BJ (cell line): ENCODE measurements around the gene YOD1. TPM values are rescaled to one million over a fixed set of nuclear protein-coding genes. Genes with fewer than 3 reads are reported as not detected.

Experiments used
- CTCF ChIA-PET: fragments of 350-600 bp; formaldehyde crosslinking; extraction: SDS; loops from one replicate; lab custom pipeline; 2021; ENCODE audit warnings: antibody characterized with exemption, inconsistent platforms; lab: Yijun Ruan, JAX
- POLR2A ChIA-PET: fragments of 300-600 bp; sonication (Branson Sonifier 250); formaldehyde crosslinking; extraction: SDS; loops from one replicate; lab custom pipeline; 2021; ENCODE audit warnings: antibody characterized with exemption; lab: Charles Lee
- DNase-seq: peaks from one replicate; pipeline ENCODE4 v3.0.0-alpha.2; 2011; ENCODE audit warnings: low read depth
- H3K27me3 ChIP-seq: 2 replicates; pipeline ENCODE4 v1.6.0; 2011; ENCODE audit warnings: low read length; ENCODE audit not compliant: control insufficient read depth, insufficient read depth
- H3K36me3 ChIP-seq: 2 replicates; pipeline ENCODE4 v1.5.1; 2011; ENCODE audit warnings: low read length; ENCODE audit not compliant: control insufficient read depth, insufficient read depth
- H3K4me3 ChIP-seq: 2 replicates; pipeline ENCODE4 v1.5.1; 2011; ENCODE audit warnings: low read depth, mild to moderate bottlenecking, control low read depth, low read length
- polyA plus RNA-seq: library from polyadenylated mRNA; depleted of rRNA; stranded (reverse); fragments of >200 nt; gene quantifications from 2 replicates; pipeline ENCODE4 v1.2.3, GENCODE V29; 2011
- TF ChIP-seq, protein P1 (sequence below): IDR thresholded peaks from 2 replicates; pipeline ENCODE4 v1.5.1; 2011; ENCODE audit warnings: low read depth, mild to moderate bottlenecking, control low read depth, inconsistent platforms, low read length, moderate library complexity; ENCODE audit not compliant: insufficient read depth

YOD1 gene
- polyA plus RNA-seq, 1 experiment, result 1.2 TPM

DNA sequence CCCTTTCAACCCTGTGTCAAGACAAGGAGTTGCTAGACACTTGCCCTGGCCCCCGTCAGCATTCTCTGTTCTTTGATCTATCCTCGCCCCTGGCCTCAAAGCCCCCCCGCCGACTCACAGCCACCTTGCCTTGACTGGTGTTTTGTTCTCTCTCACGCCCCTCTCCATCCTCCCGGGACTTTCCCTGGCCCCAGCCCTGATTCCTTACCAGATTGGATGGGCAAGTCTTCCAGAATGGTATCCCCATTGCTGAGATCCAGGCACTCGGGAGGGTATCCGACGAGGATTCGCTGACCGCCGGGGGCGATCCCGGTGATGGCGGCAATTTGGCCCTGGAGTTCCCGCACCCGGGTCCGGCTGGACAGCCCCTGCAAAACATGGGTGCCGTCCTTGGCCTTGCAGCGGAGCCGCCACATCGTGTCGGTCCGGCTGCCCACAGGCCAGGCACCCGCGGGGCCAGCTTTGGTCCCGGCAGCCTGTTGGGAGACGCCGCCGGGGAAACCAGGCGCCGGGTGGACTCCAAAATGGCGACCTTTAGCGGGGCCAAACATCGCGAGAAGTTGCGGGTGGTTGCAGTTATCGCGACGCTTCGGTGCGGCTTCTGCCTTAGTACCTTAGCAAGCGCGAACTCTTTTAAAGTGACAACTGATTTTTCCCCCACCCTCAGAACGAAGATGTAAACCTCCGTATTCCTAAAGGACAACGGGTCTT is 373 bp downstream of the YOD1 start:
- no peaks in the 10 kb centered on the region for H3K27me3 ChIP-seq
- TF ChIP-seq, protein P1, sequence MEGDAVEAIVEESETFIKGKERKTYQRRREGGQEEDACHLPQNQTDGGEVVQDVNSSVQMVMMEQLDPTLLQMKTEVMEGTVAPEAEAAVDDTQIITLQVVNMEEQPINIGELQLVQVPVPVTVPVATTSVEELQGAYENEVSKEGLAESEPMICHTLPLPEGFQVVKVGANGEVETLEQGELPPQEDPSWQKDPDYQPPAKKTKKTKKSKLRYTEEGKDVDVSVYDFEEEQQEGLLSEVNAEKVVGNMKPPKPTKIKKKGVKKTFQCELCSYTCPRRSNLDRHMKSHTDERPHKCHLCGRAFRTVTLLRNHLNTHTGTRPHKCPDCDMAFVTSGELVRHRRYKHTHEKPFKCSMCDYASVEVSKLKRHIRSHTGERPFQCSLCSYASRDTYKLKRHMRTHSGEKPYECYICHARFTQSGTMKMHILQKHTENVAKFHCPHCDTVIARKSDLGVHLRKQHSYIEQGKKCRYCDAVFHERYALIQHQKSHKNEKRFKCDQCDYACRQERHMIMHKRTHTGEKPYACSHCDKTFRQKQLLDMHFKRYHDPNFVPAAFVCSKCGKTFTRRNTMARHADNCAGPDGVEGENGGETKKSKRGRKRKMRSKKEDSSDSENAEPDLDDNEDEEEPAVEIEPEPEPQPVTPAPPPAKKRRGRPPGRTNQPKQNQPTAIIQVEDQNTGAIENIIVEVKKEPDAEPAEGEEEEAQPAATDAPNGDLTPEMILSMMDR, result no peak
- POLR2A ChIA-PET, result no interaction called here
- peak; percentile 63 for DNase-seq
- H3K36me3 ChIP-seq, result peaks cover 4% of the 10 kb centered on the region
- CTCF ChIA-PET, result interaction anchor here (0.9 to 3.1 kb wide), 11 partner anchors 15 to 68 kb away, joined by 3 to 9 read pairs (median 6); partner anchors contain the start of gene C1orf116
- H3K4me3 ChIP-seq, result peak overlapping the region; percentile 91

DNA sequence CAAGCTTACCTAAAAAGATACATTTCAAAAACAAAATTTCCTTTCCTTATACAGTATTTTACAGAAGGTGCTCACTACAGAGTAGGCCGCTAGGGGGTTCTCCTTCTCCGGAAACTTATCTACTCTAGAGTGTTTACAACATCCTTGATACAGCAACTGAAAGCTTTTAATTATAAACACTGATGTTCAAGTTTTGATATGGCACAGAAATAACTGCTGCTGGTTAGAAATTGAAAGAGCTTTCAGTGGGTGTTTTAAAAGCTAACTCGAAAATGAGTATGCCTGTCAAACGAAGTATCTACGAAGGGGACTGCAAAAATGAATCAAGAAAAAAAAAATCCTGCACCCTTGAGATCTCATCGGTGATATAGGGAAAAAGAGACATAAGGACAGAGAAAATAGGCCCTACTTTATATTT is 1.0 kb downstream of the YOD1 start:
- no peak for DNase-seq
- ChIA-PET POLR2A (no interaction called here), CTCF (interaction anchor here (0.8 to 3.1 kb wide), 17 partner anchors 10 to 203 kb away, joined by 3 to 9 read pairs (median 4); partner anchors contain the start of gene C1orf116)
- no peaks in the 10 kb centered on the region for H3K27me3 ChIP-seq
- H3K4me3 ChIP-seq, result peak overlapping the region; percentile 91
- peaks cover 4% of the 10 kb centered on the region for H3K36me3 ChIP-seq
- TF ChIP-seq, protein P1, result peak; percentile 84

DNA sequence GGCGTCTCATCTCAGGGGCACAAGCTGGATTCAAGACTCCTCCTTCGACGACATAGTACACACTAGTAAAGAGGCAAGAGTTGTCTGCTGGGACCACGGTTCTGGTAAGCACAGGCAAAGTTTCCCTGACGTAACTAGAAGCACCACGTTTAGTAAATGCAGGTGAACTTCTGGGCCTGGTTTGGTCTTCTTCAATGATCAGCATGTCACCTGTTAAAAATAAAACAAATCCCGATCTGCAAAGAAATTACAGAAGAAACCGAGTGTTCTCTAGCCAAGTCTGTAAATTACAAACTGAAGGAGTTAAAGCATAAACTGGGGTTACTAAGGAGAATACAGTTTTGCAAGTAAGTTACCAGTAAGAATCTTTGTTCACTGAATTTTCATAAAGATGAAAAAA is 1.5 kb downstream of the YOD1 start:
- no peaks in the 10 kb centered on the region for H3K27me3 ChIP-seq
- peaks cover 4% of the 10 kb centered on the region for H3K36me3 ChIP-seq
- CTCF ChIA-PET, result interaction anchor here (0.8 to 3.1 kb wide), 17 partner anchors 9 to 202 kb away, joined by 3 to 9 read pairs (median 4); partner anchors contain the start of gene C1orf116
- H3K4me3 ChIP-seq, result peak overlapping the region; percentile 91
- POLR2A ChIA-PET, result no interaction called here
- no peak for DNase-seq
- TF ChIP-seq, protein P1, result no peak

- no peaks in the 10 kb centered on the region for H3K27me3 ChIP-seq
- H3K4me3 ChIP-seq, result no peak overlapping the region
- no peak for DNase-seq
- peaks cover 4% of the 10 kb centered on the region for H3K36me3 ChIP-seq
- CTCF ChIA-PET, result interaction anchor here (0.6 to 3.1 kb wide), 11 partner anchors 9 to 112 kb away, joined by 3 to 9 read pairs (median 3); partner anchors contain the start of gene C1orf116
- POLR2A ChIA-PET, result no interaction called here
- TF ChIP-seq, protein P1, result no peak
Observed at GRCh38 chr1:207049054-207049453, 2.0 kb downstream of the YOD1 start.

DNA sequence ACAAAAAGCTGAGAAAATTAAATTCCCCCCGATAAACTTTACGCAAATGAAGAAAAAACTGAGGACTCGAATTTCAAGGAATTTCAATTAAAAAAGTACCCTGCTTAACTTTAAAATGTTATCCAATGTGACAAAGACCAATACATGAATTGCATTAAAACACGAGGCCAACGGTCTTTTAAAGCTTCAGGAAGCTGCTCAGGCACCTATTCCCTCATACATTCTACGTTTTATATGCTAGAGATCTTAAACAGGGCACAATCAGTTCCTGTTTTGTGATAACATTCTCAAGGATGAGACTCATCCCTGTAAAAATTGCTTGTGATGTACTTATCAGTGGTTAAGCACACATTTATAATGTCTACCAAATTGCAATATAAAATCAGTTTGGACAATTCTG is 3.0 kb downstream of the YOD1 start:
- Histone ChIP-seq H3K36me3 (peaks cover 4% of the 10 kb centered on the region), H3K27me3 (no peaks in the 10 kb centered on the region), H3K4me3 (no peak overlapping the region)
- TF ChIP-seq, protein P1, result no peak
- ChIA-PET CTCF (interaction anchor here (0.9 to 3.1 kb wide), 5 partner anchors 10 to 135 kb away, joined by 3 to 8 read pairs (median 5); no protein-coding TSS in a partner anchor), POLR2A (no interaction called here)
- no peak for DNase-seq
